A673 (cell line): ENCODE results near the gene HSD17B2. TPM values are rescaled to one million over a fixed set of nuclear protein-coding genes. Genes with fewer than 3 reads are reported as not detected.

ENCODE experiments used
- BruUV-seq: library from RNA; stranded (reverse); fragments of 400-500 nt; replicated peaks from 2 replicates; lab custom pipeline; 2021; lab: Mats Ljungman, UMichigan
- CTCF ChIA-PET: fragments of 300-600 bp; sonication (Branson Sonifier 250); formaldehyde crosslinking; loops from one replicate; lab custom pipeline; 2022; ENCODE audit warnings: antibody characterized with exemption; lab: Charles Lee
- POLR2A ChIA-PET: fragments of 300-600 bp; sonication (Branson Sonifier 250); formaldehyde crosslinking; loops from one replicate; lab custom pipeline; 2022; ENCODE audit warnings: antibody characterized with exemption; ENCODE audit not compliant: low non-redundant PET; lab: Charles Lee
- DNase-seq: peaks from one replicate; pipeline ENCODE4 v3.0.0-alpha.2; 2015; ENCODE audit warnings: low spot score
- H3K27ac ChIP-seq: fragments of 200-600 bp; sonication (generic); 2 replicates; pipeline ENCODE4 v1.5.1; 2016; ENCODE audit warnings: mixed run types, low read depth, mild to moderate bottlenecking, mixed read lengths, antibody characterized with exemption, low read length; ENCODE audit not compliant: poor library complexity, severe bottlenecking
- H3K27me3 ChIP-seq: fragments of 200-600 bp; sonication (generic); replicated peaks from 2 replicates; pipeline ENCODE4 v1.6.1; 2017; ENCODE audit warnings: mixed run types, low read depth, mild to moderate bottlenecking, mixed read lengths, antibody characterized with exemption, low read length; ENCODE audit not compliant: insufficient read depth, poor library complexity
- H3K36me3 ChIP-seq: fragments of 200-600 bp; sonication (generic); 2 replicates; pipeline ENCODE4 v1.6.1; 2016; ENCODE audit warnings: mixed run types, mild to moderate bottlenecking, mixed read lengths, antibody characterized with exemption, low read length; ENCODE audit not compliant: insufficient read depth, poor library complexity, severe bottlenecking
- H3K4me1 ChIP-seq: fragments of 200-600 bp; sonication (generic); 2 replicates; pipeline ENCODE4 v1.6.1; 2017; ENCODE audit warnings: mixed run types, mild to moderate bottlenecking, mixed read lengths, antibody characterized with exemption, low read length; ENCODE audit not compliant: insufficient read depth, poor library complexity, severe bottlenecking
- H3K4me3 ChIP-seq: fragments of 200-600 bp; sonication (generic); 2 replicates; pipeline ENCODE4 v1.5.1; 2016; ENCODE audit warnings: low read depth, mixed run types, mild to moderate bottlenecking, mixed read lengths, low read length; ENCODE audit not compliant: poor library complexity, severe bottlenecking
- H3K9me3 ChIP-seq: fragments of 200-600 bp; sonication (generic); 2 replicates; pipeline ENCODE4 v1.6.1; 2016; ENCODE audit warnings: mixed run types, low read depth, mild to moderate bottlenecking, mixed read lengths, antibody characterized with exemption, low read length; ENCODE audit not compliant: poor library complexity, severe bottlenecking
- CTCF ChIP-seq: fragments of 300-800, 200-600 bp; sonication (generic); conservative IDR thresholded peaks from 2 replicates; pipeline ENCODE4 v1.5.1; 2017; ENCODE audit warnings: low read depth, mild to moderate bottlenecking, antibody characterized with exemption, low read length, moderate library complexity, mixed read lengths
- EZH2 ChIP-seq: fragments of 200-600 bp; sonication (generic); IDR thresholded peaks from 2 replicates; pipeline ENCODE4 v1.6.1; 2017; ENCODE audit warnings: borderline replicate concordance, low read depth, mild to moderate bottlenecking, mixed read lengths, antibody characterized with exemption, low read length; ENCODE audit not compliant: poor library complexity, severe bottlenecking
- intact Hi-C: fragments of 100-400 bp; cut with micrococcal nuclease; formaldehyde crosslinking; loops from one replicate; pipeline ENCODE4 v1.10.0; 2022; ENCODE audit not compliant: unreplicated experiment
- total RNA-seq: library from RNA; stranded (reverse); gene quantifications from 2 replicates; pipeline ENCODE4 v1.2.3, GENCODE V29; 2021

HSD17B2 gene
- total RNA-seq, 1 experiment from 2014 or later: 4.9 TPM

GRCh38 chr16:82020051-82020450 lies 15.0 kb upstream of the HSD17B2 start:
- Histone ChIP-seq H3K4me1 (no peaks in the 10 kb centered on the region), H3K36me3 (no peaks in the 10 kb centered on the region), H3K9me3 (peaks cover 4% of the 10 kb centered on the region), H3K27ac (no peak overlapping the region), H3K27me3 (peaks cover 13% of the 10 kb centered on the region), H3K4me3 (no peak overlapping the region)
- no peak for DNase-seq
- ChIA-PET POLR2A (no interaction called here), CTCF (no interaction called here)
- intact Hi-C loops: no loop called here
- no TSS peak for BruUV-seq
- TF ChIP-seq CTCF: no peak
- TF ChIP-seq EZH2: no peak

- no peak for DNase-seq
- H3K4me1 ChIP-seq: no peaks in the 10 kb centered on the region
- intact Hi-C loops: no loop called here
- CTCF ChIA-PET: no interaction called here
- TF ChIP-seq EZH2: no peak
- no peak for TF ChIP-seq CTCF
- H3K27ac ChIP-seq: no peak overlapping the region
- BruUV-seq: no TSS peak
- H3K27me3 ChIP-seq: peaks cover 13% of the 10 kb centered on the region
- H3K4me3 ChIP-seq: no peak overlapping the region
- no peaks in the 10 kb centered on the region for H3K9me3 ChIP-seq
- POLR2A ChIA-PET: no interaction called here
- no peaks in the 10 kb centered on the region for H3K36me3 ChIP-seq
Observed at GRCh38 chr16:82023206-82023605, 11.8 kb upstream of the HSD17B2 start.

DNA sequence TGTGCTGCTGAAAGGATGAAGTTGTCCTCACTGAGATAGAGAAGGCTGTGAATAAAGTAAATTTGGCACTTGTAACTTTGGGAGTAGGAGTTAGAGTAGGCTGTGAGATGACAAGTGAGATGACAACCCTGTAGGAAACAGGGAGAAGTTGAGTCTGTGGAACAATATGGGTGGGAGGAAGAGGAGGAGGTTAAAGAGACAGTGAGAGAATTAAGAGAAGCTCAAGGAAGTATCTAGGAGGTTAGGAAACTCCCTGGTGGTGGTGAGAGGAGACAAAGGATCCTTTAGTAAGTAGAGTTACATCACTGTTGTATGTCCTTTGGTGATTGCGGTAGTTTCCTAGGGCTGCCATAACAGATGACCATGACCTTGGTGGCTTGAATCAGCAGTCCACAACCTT lies 10.7 kb upstream of the HSD17B2 start:
- DNase-seq: no peak
- CTCF ChIA-PET: no interaction called here
- H3K27ac ChIP-seq: no peak overlapping the region
- no peak overlapping the region for H3K4me3 ChIP-seq
- peaks cover 5% of the 10 kb centered on the region for H3K27me3 ChIP-seq
- POLR2A ChIA-PET: no interaction called here
- intact Hi-C loops: no loop called here
- TF ChIP-seq EZH2 (no peak), CTCF (no peak)
- H3K36me3 ChIP-seq: no peaks in the 10 kb centered on the region
- H3K9me3 ChIP-seq: no peaks in the 10 kb centered on the region
- no TSS peak for BruUV-seq
- H3K4me1 ChIP-seq: no peaks in the 10 kb centered on the region
